HCT116 (cell line): Measurements from ENCODE around the gene PHYHIPL. TPM values are rescaled to one million over a fixed set of nuclear protein-coding genes. Genes with fewer than 3 reads are reported as not detected.

Experiments used
- ATAC-seq: fragments of 200-7000 bp; cut with Tn5 transposase; 2 replicates; pipeline ENCODE4 v1.9.1; 2020; ENCODE audit warnings: mild to moderate bottlenecking, moderate library complexity
- BruUV-seq: library from RNA; stranded (reverse); fragments of 400-500 nt; replicated peaks from 2 replicates; lab custom pipeline; 2021; lab: Mats Ljungman, UMichigan
- CTCF ChIA-PET: fragments of 300-600 bp; sonication (Branson Sonifier 250); formaldehyde crosslinking; loops from one replicate; lab custom pipeline; 2021; ENCODE audit warnings: antibody characterized with exemption; lab: Charles Lee
- POLR2A ChIA-PET: fragments of 300-600, 350-600 bp; sonication (Branson Sonifier 250); formaldehyde crosslinking; loops from one replicate; lab custom pipeline; 2021; ENCODE audit warnings: antibody characterized with exemption; lab: Charles Lee
- RAD21 ChIA-PET, 2 experiments: fragments of 300-600 bp; sonication (Branson Sonifier 250); formaldehyde crosslinking; loops; one replicate each; lab custom pipeline; 2023; ENCODE audit warnings: low total read pairs in 2 of 2; ENCODE audit not compliant: uncharacterized antibody in 2 of 2, unreplicated experiment in 2 of 2, low non-redundant PET in 1 of 2; lab: Charles Lee
- DNase-seq: peaks from one replicate; pipeline ENCODE4 v3.0.0-alpha.2; 2010; ENCODE audit warnings: low read depth, low spot score
- H2AFZ ChIP-seq: fragments of 200-600 bp; shearing (Covaris generic), sonication (generic); 2 replicates; pipeline ENCODE4 v1.6.1; 2017; ENCODE audit warnings: low read depth, mixed run types, mixed read lengths, antibody characterized with exemption, low read length; ENCODE audit not compliant: poor library complexity, severe bottlenecking
- H3K27ac ChIP-seq: 2 replicates; pipeline ENCODE4 v1.5.1; 2012; ENCODE audit warnings: low read depth, low read length
- H3K27me3 ChIP-seq: fragments of 200-600 bp; sonication (generic); 2 replicates; pipeline ENCODE4 v1.6.1; 2016; ENCODE audit warnings: mixed run types, low read length, mixed read lengths; ENCODE audit not compliant: insufficient read depth
- H3K36me3 ChIP-seq, 2 experiments: fragments of 200-500 bp in 1 of 2; fragments of 200-600 bp in 1 of 2; sonication (Bioruptor generic) in 1 of 2; sonication (generic) in 1 of 2; 2 replicates each; pipeline versions ENCODE4 v1.5.1 to v1.6.1; 2014 to 2016; ENCODE audit warnings: low read length in 2 of 2, inconsistent platforms in 1 of 2, mixed read lengths in 1 of 2, mixed run types in 1 of 2; ENCODE audit not compliant: insufficient read depth in 2 of 2, control insufficient read depth in 1 of 2
- H3K4me1 ChIP-seq, 2 experiments: fragments of 200-600 bp in 1 of 2; sonication (generic) in 1 of 2; 2 replicates each; pipeline versions ENCODE4 v1.5.1 to v1.6.1; 2012 to 2017; ENCODE audit warnings: low read length in 2 of 2, inconsistent platforms in 1 of 2, mild to moderate bottlenecking in 1 of 2, mixed read lengths in 1 of 2, mixed run types in 1 of 2, moderate library complexity in 1 of 2; ENCODE audit not compliant: insufficient read depth in 2 of 2, control insufficient read depth in 1 of 2
- H3K4me2 ChIP-seq: fragments of 200-600 bp; sonication (generic); 2 replicates; pipeline ENCODE4 v1.6.1; 2017; ENCODE audit warnings: mixed run types, low read length, mixed read lengths
- H3K4me3 ChIP-seq, 2 experiments: fragments of 200-600 bp in 1 of 2; sonication (generic) in 1 of 2; replicated peaks in 1 of 2; 2 replicates each; pipeline ENCODE4 v1.5.1; 2011 to 2016; ENCODE audit warnings: low read length in 2 of 2, control low read depth in 1 of 2, low read depth in 1 of 2, mild to moderate bottlenecking in 1 of 2, mixed read lengths in 1 of 2, mixed run types in 1 of 2
- H3K79me2 ChIP-seq: fragments of 200-600 bp; sonication (generic); 2 replicates; pipeline ENCODE4 v1.6.1; 2017; ENCODE audit warnings: mild to moderate bottlenecking, mixed run types, low read length, moderate library complexity, mixed read lengths; ENCODE audit not compliant: insufficient read depth
- H3K9ac ChIP-seq: fragments of 200-600 bp; sonication (generic); 2 replicates; pipeline ENCODE4 v1.6.1; 2016; ENCODE audit warnings: low read length, mixed read lengths
- H3K9me2 ChIP-seq: fragments of 200-600 bp; sonication (generic), shearing (Covaris generic); 2 replicates; pipeline ENCODE4 v1.6.1; 2017; ENCODE audit warnings: mixed run types, mild to moderate bottlenecking, moderate library complexity; ENCODE audit not compliant: insufficient read depth
- H3K9me3 ChIP-seq, 2 experiments: fragments of 200-500 bp in 1 of 2; fragments of 200-600 bp in 1 of 2; sonication (Bioruptor generic) in 1 of 2; sonication (generic) in 1 of 2; 2 replicates each; pipeline ENCODE4 v1.6.1; 2014 to 2017; ENCODE audit warnings: low read length in 2 of 2, mixed read lengths in 2 of 2, inconsistent platforms in 1 of 2, low read depth in 1 of 2, mild to moderate bottlenecking in 1 of 2, mixed run types in 1 of 2, moderate library complexity in 1 of 2; ENCODE audit not compliant: control insufficient read depth in 1 of 2, insufficient read depth in 1 of 2
- H4K20me1 ChIP-seq: fragments of 200-600 bp; sonication (generic), shearing (Covaris generic); 2 replicates; pipeline ENCODE4 v1.6.1; 2017; ENCODE audit warnings: mixed run types, mild to moderate bottlenecking, moderate library complexity; ENCODE audit not compliant: insufficient read depth
- EZH2phosphoT487 ChIP-seq: fragments of 200-600 bp; IDR thresholded peaks from 2 replicates; pipeline ENCODE4 v1.6.1; 2018; ENCODE audit warnings: antibody characterized with exemption, borderline replicate concordance
- FOSL1 ChIP-seq: IDR thresholded peaks from 2 replicates; pipeline ENCODE4 v1.6.1; 2012; ENCODE audit warnings: low read depth
- JUND ChIP-seq: IDR thresholded peaks from 2 replicates; pipeline ENCODE4 v1.6.1; 2012
- POLR2A ChIP-seq: IDR thresholded peaks from 2 replicates; pipeline ENCODE4 v1.7.0; 2011; ENCODE audit warnings: borderline replicate concordance; ENCODE audit not compliant: insufficient read depth, insufficient read length; ENCODE audit errors: extremely low read depth
- POLR2AphosphoS5 ChIP-seq: IDR thresholded peaks from 2 replicates; pipeline ENCODE4 v1.6.1; 2011; ENCODE audit warnings: mild to moderate bottlenecking, low read depth, low read length, moderate library complexity
- RAD21 ChIP-seq: IDR thresholded peaks from 2 replicates; pipeline ENCODE4 v1.6.1; 2012; ENCODE audit warnings: low read depth, mild to moderate bottlenecking
- SRF ChIP-seq: IDR thresholded peaks from 2 replicates; pipeline ENCODE4 v1.6.1; 2012; ENCODE audit warnings: low read depth
- TCF7L2 ChIP-seq: IDR thresholded peaks from 2 replicates; pipeline ENCODE4 v1.7.0; 2011; ENCODE audit warnings: borderline replicate concordance, inconsistent platforms; ENCODE audit not compliant: insufficient read depth, insufficient read length; ENCODE audit errors: extremely low read depth
- YY1 ChIP-seq: IDR thresholded peaks from 2 replicates; pipeline ENCODE4 v1.6.1; 2011; ENCODE audit warnings: low read length, low read depth, moderate library complexity, mild to moderate bottlenecking; ENCODE audit not compliant: insufficient replicate concordance; ENCODE audit errors: extremely low read depth
- ZFX ChIP-seq: fragments of 450-650 bp; IDR thresholded peaks from 2 replicates; pipeline ENCODE4 v1.6.1; 2017
- intact Hi-C: fragments of 100-400 bp; cut with micrococcal nuclease; formaldehyde crosslinking; loops from 2 replicates; pipeline ENCODE4 v1.10.0; 2022
- total RNA-seq: library from RNA; stranded (reverse); gene quantifications from one replicate; pipeline ENCODE4 v1.2.1, GENCODE V29; 2021; ENCODE audit not compliant: unreplicated experiment
- TF ChIP-seq, protein P1 (sequence below): IDR thresholded peaks from 2 replicates; pipeline ENCODE4 v1.6.1; 2012; ENCODE audit warnings: low read depth
- TF ChIP-seq, protein P2 (sequence below), 3 experiments: fragments of 200-600 bp in 1 of 3; sonication (generic) in 1 of 3; IDR thresholded peaks in 2 of 3; conservative IDR thresholded peaks in 1 of 3; 2 replicates each; pipeline ENCODE4 v1.5.1; 2012 to 2017; ENCODE audit warnings: low read depth in 2 of 3, low read length in 2 of 3, antibody characterized with exemption in 1 of 3, borderline replicate concordance in 1 of 3, control low read depth in 1 of 3, mild to moderate bottlenecking in 1 of 3, mixed read lengths in 1 of 3, mixed run types in 1 of 3, moderate library complexity in 1 of 3; ENCODE audit not compliant: insufficient read depth in 1 of 3
- TF ChIP-seq, protein P3 (sequence below): IDR thresholded peaks from 2 replicates; pipeline ENCODE4 v1.6.1; 2011; ENCODE audit warnings: mild to moderate bottlenecking, low read length, moderate library complexity; ENCODE audit not compliant: insufficient replicate concordance; ENCODE audit errors: extremely low read depth
- TF ChIP-seq, protein P4 (sequence below): IDR thresholded peaks from 2 replicates; pipeline ENCODE4 v1.6.1; 2012
- TF ChIP-seq, protein P5 (sequence below): IDR thresholded peaks from 2 replicates; pipeline ENCODE4 v1.6.1; 2012

Gene PHYHIPL
- total RNA-seq, 1 experiment from 2014 or later: not detected

DNA sequence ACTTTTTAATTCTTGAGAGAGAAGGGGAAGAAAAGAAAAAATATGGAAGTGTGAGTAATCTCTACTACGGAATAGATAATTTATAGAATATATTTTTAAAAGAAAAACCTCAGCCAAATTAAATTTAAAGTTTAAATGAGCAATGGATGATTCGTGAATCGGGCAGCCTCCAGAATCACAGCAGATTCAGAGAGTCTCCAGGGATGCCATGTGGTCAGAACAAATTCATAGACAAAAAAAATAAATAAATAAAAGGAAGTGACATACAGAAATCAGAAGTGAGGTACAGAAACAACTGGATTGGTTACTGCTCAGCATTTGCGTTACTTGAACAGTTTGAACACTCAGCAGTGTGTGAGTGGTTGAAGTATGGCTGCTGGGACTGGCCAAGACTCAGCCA, 53.0 kb downstream of the PHYHIPL start:
- intact Hi-C loops: no loop called here
- RAD21 ChIA-PET: no interaction called here
- Histone ChIP-seq H4K20me1 (no peaks in the 10 kb centered on the region), H2AFZ (no peak overlapping the region), H3K9me3 (no peaks in the 10 kb centered on the region), H3K4me2 (no peak overlapping the region), H3K27ac (no peak overlapping the region), H3K9ac (no peak overlapping the region), H3K79me2 (no peaks in the 10 kb centered on the region), H3K9me2 (no peaks in the 10 kb centered on the region; the same call in 1 of the 2 replicates), H3K4me3 (no peak overlapping the region), H3K4me1 (no peaks in the 10 kb centered on the region; a peak in 1 of 4 replicates), H3K36me3 (no peaks in the 10 kb centered on the region)
- DNase-seq (no peak), ATAC-seq (no peak)
- POLR2A ChIA-PET: no interaction called here
- CTCF ChIA-PET: interaction anchor here (0.6 kb wide), 1 partner anchor 815 kb away, joined by 3 read pairs; no protein-coding TSS in a partner anchor
- BruUV-seq: no TSS peak
- TF ChIP-seq, protein P1, sequence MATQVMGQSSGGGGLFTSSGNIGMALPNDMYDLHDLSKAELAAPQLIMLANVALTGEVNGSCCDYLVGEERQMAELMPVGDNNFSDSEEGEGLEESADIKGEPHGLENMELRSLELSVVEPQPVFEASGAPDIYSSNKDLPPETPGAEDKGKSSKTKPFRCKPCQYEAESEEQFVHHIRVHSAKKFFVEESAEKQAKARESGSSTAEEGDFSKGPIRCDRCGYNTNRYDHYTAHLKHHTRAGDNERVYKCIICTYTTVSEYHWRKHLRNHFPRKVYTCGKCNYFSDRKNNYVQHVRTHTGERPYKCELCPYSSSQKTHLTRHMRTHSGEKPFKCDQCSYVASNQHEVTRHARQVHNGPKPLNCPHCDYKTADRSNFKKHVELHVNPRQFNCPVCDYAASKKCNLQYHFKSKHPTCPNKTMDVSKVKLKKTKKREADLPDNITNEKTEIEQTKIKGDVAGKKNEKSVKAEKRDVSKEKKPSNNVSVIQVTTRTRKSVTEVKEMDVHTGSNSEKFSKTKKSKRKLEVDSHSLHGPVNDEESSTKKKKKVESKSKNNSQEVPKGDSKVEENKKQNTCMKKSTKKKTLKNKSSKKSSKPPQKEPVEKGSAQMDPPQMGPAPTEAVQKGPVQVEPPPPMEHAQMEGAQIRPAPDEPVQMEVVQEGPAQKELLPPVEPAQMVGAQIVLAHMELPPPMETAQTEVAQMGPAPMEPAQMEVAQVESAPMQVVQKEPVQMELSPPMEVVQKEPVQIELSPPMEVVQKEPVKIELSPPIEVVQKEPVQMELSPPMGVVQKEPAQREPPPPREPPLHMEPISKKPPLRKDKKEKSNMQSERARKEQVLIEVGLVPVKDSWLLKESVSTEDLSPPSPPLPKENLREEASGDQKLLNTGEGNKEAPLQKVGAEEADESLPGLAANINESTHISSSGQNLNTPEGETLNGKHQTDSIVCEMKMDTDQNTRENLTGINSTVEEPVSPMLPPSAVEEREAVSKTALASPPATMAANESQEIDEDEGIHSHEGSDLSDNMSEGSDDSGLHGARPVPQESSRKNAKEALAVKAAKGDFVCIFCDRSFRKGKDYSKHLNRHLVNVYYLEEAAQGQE: no peak
- no peak for TF ChIP-seq FOSL1
- no peak for TF ChIP-seq ZFX
- no peak for TF ChIP-seq POLR2A
- TF ChIP-seq, protein P2, sequence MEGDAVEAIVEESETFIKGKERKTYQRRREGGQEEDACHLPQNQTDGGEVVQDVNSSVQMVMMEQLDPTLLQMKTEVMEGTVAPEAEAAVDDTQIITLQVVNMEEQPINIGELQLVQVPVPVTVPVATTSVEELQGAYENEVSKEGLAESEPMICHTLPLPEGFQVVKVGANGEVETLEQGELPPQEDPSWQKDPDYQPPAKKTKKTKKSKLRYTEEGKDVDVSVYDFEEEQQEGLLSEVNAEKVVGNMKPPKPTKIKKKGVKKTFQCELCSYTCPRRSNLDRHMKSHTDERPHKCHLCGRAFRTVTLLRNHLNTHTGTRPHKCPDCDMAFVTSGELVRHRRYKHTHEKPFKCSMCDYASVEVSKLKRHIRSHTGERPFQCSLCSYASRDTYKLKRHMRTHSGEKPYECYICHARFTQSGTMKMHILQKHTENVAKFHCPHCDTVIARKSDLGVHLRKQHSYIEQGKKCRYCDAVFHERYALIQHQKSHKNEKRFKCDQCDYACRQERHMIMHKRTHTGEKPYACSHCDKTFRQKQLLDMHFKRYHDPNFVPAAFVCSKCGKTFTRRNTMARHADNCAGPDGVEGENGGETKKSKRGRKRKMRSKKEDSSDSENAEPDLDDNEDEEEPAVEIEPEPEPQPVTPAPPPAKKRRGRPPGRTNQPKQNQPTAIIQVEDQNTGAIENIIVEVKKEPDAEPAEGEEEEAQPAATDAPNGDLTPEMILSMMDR (IDR thresholded peaks at IDR 0.05 in 2 of 3, conservative IDR thresholded peaks at IDR 0.05 in 1 of 3; ENCODE audit: borderline replicate concordance in 1 of 3, insufficient read depth in 1 of 3, low read depth in 2 of 3, low read length in 2 of 3): no peak
- TF ChIP-seq, protein P3, sequence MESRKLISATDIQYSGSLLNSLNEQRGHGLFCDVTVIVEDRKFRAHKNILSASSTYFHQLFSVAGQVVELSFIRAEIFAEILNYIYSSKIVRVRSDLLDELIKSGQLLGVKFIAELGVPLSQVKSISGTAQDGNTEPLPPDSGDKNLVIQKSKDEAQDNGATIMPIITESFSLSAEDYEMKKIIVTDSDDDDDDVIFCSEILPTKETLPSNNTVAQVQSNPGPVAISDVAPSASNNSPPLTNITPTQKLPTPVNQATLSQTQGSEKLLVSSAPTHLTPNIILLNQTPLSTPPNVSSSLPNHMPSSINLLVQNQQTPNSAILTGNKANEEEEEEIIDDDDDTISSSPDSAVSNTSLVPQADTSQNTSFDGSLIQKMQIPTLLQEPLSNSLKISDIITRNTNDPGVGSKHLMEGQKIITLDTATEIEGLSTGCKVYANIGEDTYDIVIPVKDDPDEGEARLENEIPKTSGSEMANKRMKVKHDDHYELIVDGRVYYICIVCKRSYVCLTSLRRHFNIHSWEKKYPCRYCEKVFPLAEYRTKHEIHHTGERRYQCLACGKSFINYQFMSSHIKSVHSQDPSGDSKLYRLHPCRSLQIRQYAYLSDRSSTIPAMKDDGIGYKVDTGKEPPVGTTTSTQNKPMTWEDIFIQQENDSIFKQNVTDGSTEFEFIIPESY: no peak
- TF ChIP-seq RAD21: no peak
- TF ChIP-seq YY1: no peak
- TF ChIP-seq, protein P4, sequence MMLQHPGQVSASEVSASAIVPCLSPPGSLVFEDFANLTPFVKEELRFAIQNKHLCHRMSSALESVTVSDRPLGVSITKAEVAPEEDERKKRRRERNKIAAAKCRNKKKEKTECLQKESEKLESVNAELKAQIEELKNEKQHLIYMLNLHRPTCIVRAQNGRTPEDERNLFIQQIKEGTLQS: no peak
- no peak for TF ChIP-seq EZH2phosphoT487
- TF ChIP-seq, protein P5, sequence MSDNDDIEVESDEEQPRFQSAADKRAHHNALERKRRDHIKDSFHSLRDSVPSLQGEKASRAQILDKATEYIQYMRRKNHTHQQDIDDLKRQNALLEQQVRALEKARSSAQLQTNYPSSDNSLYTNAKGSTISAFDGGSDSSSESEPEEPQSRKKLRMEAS: no peak
- TF ChIP-seq POLR2AphosphoS5: no peak
- no peak for TF ChIP-seq SRF
- no peak for TF ChIP-seq TCF7L2
- no peak for TF ChIP-seq JUND
- TF ChIP-seq, all 23 proteins: peak for 0
- no peaks in the 10 kb centered on the region for H3K27me3 ChIP-seq
